ENCODE data around the gene PDXP.

PDXP gene

GRCh38 chr22:37661160-37661924 lies 2.8 kb downstream of the PDXP start:
- TF ChIP-seq, protein P1, sequence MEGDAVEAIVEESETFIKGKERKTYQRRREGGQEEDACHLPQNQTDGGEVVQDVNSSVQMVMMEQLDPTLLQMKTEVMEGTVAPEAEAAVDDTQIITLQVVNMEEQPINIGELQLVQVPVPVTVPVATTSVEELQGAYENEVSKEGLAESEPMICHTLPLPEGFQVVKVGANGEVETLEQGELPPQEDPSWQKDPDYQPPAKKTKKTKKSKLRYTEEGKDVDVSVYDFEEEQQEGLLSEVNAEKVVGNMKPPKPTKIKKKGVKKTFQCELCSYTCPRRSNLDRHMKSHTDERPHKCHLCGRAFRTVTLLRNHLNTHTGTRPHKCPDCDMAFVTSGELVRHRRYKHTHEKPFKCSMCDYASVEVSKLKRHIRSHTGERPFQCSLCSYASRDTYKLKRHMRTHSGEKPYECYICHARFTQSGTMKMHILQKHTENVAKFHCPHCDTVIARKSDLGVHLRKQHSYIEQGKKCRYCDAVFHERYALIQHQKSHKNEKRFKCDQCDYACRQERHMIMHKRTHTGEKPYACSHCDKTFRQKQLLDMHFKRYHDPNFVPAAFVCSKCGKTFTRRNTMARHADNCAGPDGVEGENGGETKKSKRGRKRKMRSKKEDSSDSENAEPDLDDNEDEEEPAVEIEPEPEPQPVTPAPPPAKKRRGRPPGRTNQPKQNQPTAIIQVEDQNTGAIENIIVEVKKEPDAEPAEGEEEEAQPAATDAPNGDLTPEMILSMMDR (conservative IDR thresholded peaks at IDR 0.05) = no peak
- no peak overlapping the region; the same call in 1 of the 2 replicates for H3K27ac ChIP-seq

- TF ChIP-seq, protein P1 (conservative IDR thresholded peaks at IDR 0.05) = no peak
- no peak overlapping the region for H3K27ac ChIP-seq
Measured at GRCh38 chr22:37662039-37662438, 3.5 kb downstream of the PDXP start.

GRCh38 chr22:37663521-37664140 lies 5.1 kb downstream of the PDXP start:
- no peak overlapping the region for H3K27ac ChIP-seq
- TF ChIP-seq, protein P1 (conservative IDR thresholded peaks at IDR 0.05) = no peak

GRCh38 chr22:37664249-37665101 lies 6.0 kb downstream of the PDXP start:
- no peak overlapping the region for H3K27ac ChIP-seq
- TF ChIP-seq, protein P1 (conservative IDR thresholded peaks at IDR 0.05) = no peak

DNA sequence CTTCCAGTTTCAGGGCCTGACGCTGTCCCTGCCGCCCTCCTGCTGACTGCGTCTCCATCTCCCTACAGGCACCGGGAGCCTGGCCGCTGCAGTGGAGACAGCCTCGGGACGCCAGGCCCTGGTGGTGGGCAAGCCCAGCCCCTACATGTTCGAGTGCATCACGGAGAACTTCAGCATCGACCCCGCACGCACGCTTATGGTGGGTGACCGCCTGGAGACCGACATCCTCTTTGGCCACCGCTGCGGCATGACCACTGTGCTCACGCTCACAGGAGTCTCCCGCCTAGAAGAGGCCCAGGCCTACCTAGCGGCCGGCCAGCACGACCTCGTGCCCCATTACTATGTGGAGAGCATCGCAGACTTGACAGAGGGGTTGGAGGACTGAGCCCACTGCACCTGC lies 7.0 kb downstream of the PDXP start:
- no peak overlapping the region for H3K27ac ChIP-seq
- TF ChIP-seq, protein P1 (conservative IDR thresholded peaks at IDR 0.05) = no peak

DNA sequence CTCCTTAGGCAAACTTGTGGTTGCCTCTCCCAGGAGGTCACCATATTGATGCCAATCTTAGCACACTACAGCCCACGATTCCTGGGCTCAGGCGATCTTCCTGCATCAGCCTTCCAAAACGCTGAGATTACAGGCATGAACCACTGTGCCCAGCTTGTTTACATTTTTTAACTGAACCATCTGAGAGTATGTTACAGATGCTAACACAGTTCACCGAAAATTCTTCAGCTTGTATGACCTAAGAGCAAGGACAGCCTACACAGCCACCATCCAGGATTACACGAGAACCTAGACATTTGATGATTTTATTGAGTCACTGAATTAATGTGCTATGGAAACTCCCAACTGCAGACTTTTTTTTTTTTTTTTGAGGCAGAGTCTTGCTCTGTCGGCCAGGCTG lies 11.1 kb downstream of the PDXP start:
- TF ChIP-seq, protein P1 (conservative IDR thresholded peaks at IDR 0.05) = no peak
- H3K27ac ChIP-seq = no peak overlapping the region
